ENCODE data around the gene USB1.

DNA sequence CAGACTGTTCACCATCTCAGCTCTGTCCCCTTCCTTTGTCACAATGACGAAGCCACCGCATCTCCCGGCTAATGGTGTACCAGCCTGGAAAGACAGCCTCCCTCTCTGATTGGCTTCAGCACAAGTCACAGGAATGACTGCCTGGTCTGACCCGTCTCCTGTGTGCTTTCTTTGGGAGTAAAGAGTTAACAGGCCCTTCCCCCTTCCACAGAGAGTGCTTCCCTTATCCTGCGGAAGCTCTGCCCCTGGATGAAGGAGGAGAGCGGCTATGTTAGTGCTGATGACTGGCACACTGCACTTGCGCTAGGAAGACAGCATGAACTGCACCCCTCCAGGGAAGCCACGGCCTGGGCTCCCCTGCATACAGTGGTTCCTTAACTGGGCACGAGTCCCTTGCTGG is 11.3 kb downstream of the USB1 start:
- TF ChIP-seq EZH2 (IDR thresholded peaks at IDR 0.05; ENCODE audit: insufficient read depth, poor library complexity, severe bottlenecking) (no peak), EZH2phosphoT487 (IDR thresholded peaks at IDR 0.05; ENCODE audit: insufficient read depth, low read depth) (no peak)
